Occipital lobe (tissue), 2 donors: ENCODE results near the gene PLA2R1. TPM values are rescaled to one million over a fixed set of nuclear protein-coding genes. Genes with fewer than 3 reads are reported as not detected.

Experiments
- DNase-seq: peaks from one replicate; lab custom pipeline; 2025; lab: John Stamatoyannopoulos, UW
- total RNA-seq: library from RNA; depleted of rRNA; stranded (reverse); fragments of >200 nt; gene quantifications from one replicate; pipeline ENCODE4 v1.2.3, GENCODE V29; 2014

PLA2R1 gene
- total RNA-seq, 1 donor from 2014 or later = 1.7 TPM

GRCh38 chr2:159897081-159897480 is 165.3 kb downstream of the PLA2R1 start:
- no peak for DNase-seq

- no peak for DNase-seq
Measured at GRCh38 chr2:159895258-159896065, 167.0 kb downstream of the PLA2R1 start.

- DNase-seq = no peak
Measured at GRCh38 chr2:159894145-159894838, 168.1 kb downstream of the PLA2R1 start.

GRCh38 chr2:159892990-159893810 is 169.2 kb downstream of the PLA2R1 start:
- no peak for DNase-seq

- no peak for DNase-seq
Measured at GRCh38 chr2:159891917-159892730, 170.3 kb downstream of the PLA2R1 start.

GRCh38 chr2:159891267-159891588 is 171.2 kb downstream of the PLA2R1 start:
- DNase-seq = no peak

- DNase-seq = no peak
Measured at GRCh38 chr2:159890551-159891266, 171.7 kb downstream of the PLA2R1 start.

GRCh38 chr2:159882130-159882745 is 180.2 kb downstream of the PLA2R1 start:
- DNase-seq = no peak

Other genes with a start within 250 kb of the PLA2R1 start
- 0.94 TPM for gene LY75, start 157.9 kb downstream of the PLA2R1 start, total RNA-seq
- 0.16 TPM for gene ITGB6, start 137.7 kb upstream of the PLA2R1 start, total RNA-seq